Uterus (tissue), 2 donors: ENCODE results near the gene LRP1B.

Experiments
- POLR2A ChIP-seq, 2 donors: fragments of 450-650 bp; IDR thresholded peaks; one replicate each; pipeline ENCODE4 v1.6.1; 2016; ENCODE audit warnings: antibody characterized with exemption in 2 of 2, mild to moderate bottlenecking in 1 of 2, moderate library complexity in 1 of 2
- TF ChIP-seq, protein P1 (sequence below), 4 experiments: fragments of 200-600 bp in 2 of 4; fragments of 450-650 bp in 2 of 4; sonication (generic) in 2 of 4; IDR thresholded peaks; one replicate each; pipeline ENCODE4 v1.5.1; 2016 to 2019; ENCODE audit warnings: antibody characterized with exemption in 4 of 4, mild to moderate bottlenecking in 2 of 4, moderate library complexity in 1 of 4

DNA sequence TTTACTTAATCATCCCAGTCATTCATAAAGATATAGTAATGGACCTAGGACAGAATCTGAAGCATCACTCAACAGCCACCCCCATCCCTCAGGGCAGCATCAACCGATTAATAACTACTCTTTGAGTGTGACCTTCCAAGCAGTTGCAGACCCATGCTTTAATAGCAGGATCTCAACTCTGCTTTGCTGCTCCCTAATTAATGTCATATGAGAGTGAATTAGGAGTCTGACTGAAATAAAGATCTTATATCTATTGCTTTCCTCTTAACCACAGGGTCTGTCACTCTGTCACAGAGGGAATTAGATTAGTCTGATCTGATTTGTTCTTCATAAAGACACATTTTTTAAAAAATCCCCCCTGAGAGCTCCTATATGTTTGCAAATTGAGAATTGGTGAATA is 46.1 kb upstream of the LRP1B start:
- TF ChIP-seq, protein P1, sequence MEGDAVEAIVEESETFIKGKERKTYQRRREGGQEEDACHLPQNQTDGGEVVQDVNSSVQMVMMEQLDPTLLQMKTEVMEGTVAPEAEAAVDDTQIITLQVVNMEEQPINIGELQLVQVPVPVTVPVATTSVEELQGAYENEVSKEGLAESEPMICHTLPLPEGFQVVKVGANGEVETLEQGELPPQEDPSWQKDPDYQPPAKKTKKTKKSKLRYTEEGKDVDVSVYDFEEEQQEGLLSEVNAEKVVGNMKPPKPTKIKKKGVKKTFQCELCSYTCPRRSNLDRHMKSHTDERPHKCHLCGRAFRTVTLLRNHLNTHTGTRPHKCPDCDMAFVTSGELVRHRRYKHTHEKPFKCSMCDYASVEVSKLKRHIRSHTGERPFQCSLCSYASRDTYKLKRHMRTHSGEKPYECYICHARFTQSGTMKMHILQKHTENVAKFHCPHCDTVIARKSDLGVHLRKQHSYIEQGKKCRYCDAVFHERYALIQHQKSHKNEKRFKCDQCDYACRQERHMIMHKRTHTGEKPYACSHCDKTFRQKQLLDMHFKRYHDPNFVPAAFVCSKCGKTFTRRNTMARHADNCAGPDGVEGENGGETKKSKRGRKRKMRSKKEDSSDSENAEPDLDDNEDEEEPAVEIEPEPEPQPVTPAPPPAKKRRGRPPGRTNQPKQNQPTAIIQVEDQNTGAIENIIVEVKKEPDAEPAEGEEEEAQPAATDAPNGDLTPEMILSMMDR (IDR thresholded peaks at IDR 0.05): no peak
- TF ChIP-seq POLR2A (IDR thresholded peaks at IDR 0.05): no peak
